HCT116 (cell line): ENCODE measurements around the gene GALT. TPM values are rescaled to one million over a fixed set of nuclear protein-coding genes. Genes with fewer than 3 reads are reported as not detected.

Source experiments
- ATAC-seq: fragments of 200-7000 bp; cut with Tn5 transposase; 2 replicates; pipeline ENCODE4 v1.9.1; 2020; ENCODE audit warnings: mild to moderate bottlenecking, moderate library complexity
- BruUV-seq: library from RNA; stranded (reverse); fragments of 400-500 nt; replicated peaks from 2 replicates; lab custom pipeline; 2021; lab: Mats Ljungman, UMichigan
- CTCF ChIA-PET: fragments of 300-600 bp; sonication (Branson Sonifier 250); formaldehyde crosslinking; loops from one replicate; lab custom pipeline; 2021; ENCODE audit warnings: antibody characterized with exemption; lab: Charles Lee
- POLR2A ChIA-PET: fragments of 300-600, 350-600 bp; sonication (Branson Sonifier 250); formaldehyde crosslinking; loops from one replicate; lab custom pipeline; 2021; ENCODE audit warnings: antibody characterized with exemption; lab: Charles Lee
- RAD21 ChIA-PET, 2 experiments: fragments of 300-600 bp; sonication (Branson Sonifier 250); formaldehyde crosslinking; loops; one replicate each; lab custom pipeline; 2023; ENCODE audit warnings: low total read pairs in 2 of 2; ENCODE audit not compliant: uncharacterized antibody in 2 of 2, unreplicated experiment in 2 of 2, low non-redundant PET in 1 of 2; lab: Charles Lee
- DNase-seq: peaks from one replicate; pipeline ENCODE4 v3.0.0-alpha.2; 2010; ENCODE audit warnings: low read depth, low spot score
- H2AFZ ChIP-seq: fragments of 200-600 bp; shearing (Covaris generic), sonication (generic); 2 replicates; pipeline ENCODE4 v1.6.1; 2017; ENCODE audit warnings: low read depth, mixed run types, mixed read lengths, antibody characterized with exemption, low read length; ENCODE audit not compliant: poor library complexity, severe bottlenecking
- H3K27ac ChIP-seq: 2 replicates; pipeline ENCODE4 v1.5.1; 2012; ENCODE audit warnings: low read depth, low read length
- H3K27me3 ChIP-seq: fragments of 200-600 bp; sonication (generic); 2 replicates; pipeline ENCODE4 v1.6.1; 2016; ENCODE audit warnings: mixed run types, low read length, mixed read lengths; ENCODE audit not compliant: insufficient read depth
- H3K36me3 ChIP-seq, 2 experiments: fragments of 200-500 bp in 1 of 2; fragments of 200-600 bp in 1 of 2; sonication (Bioruptor generic) in 1 of 2; sonication (generic) in 1 of 2; 2 replicates each; pipeline versions ENCODE4 v1.5.1 to v1.6.1; 2014 to 2016; ENCODE audit warnings: low read length in 2 of 2, inconsistent platforms in 1 of 2, mixed read lengths in 1 of 2, mixed run types in 1 of 2; ENCODE audit not compliant: insufficient read depth in 2 of 2, control insufficient read depth in 1 of 2
- H3K4me1 ChIP-seq, 2 experiments: fragments of 200-600 bp in 1 of 2; sonication (generic) in 1 of 2; 2 replicates each; pipeline versions ENCODE4 v1.5.1 to v1.6.1; 2012 to 2017; ENCODE audit warnings: low read length in 2 of 2, inconsistent platforms in 1 of 2, mild to moderate bottlenecking in 1 of 2, mixed read lengths in 1 of 2, mixed run types in 1 of 2, moderate library complexity in 1 of 2; ENCODE audit not compliant: insufficient read depth in 2 of 2, control insufficient read depth in 1 of 2
- H3K4me2 ChIP-seq: fragments of 200-600 bp; sonication (generic); 2 replicates; pipeline ENCODE4 v1.6.1; 2017; ENCODE audit warnings: mixed run types, low read length, mixed read lengths
- H3K4me3 ChIP-seq, 2 experiments: fragments of 200-600 bp in 1 of 2; sonication (generic) in 1 of 2; replicated peaks in 1 of 2; 2 replicates each; pipeline ENCODE4 v1.5.1; 2011 to 2016; ENCODE audit warnings: low read length in 2 of 2, control low read depth in 1 of 2, low read depth in 1 of 2, mild to moderate bottlenecking in 1 of 2, mixed read lengths in 1 of 2, mixed run types in 1 of 2
- H3K79me2 ChIP-seq: fragments of 200-600 bp; sonication (generic); 2 replicates; pipeline ENCODE4 v1.6.1; 2017; ENCODE audit warnings: mild to moderate bottlenecking, mixed run types, low read length, moderate library complexity, mixed read lengths; ENCODE audit not compliant: insufficient read depth
- H3K9ac ChIP-seq: fragments of 200-600 bp; sonication (generic); 2 replicates; pipeline ENCODE4 v1.6.1; 2016; ENCODE audit warnings: low read length, mixed read lengths
- H3K9me2 ChIP-seq: fragments of 200-600 bp; sonication (generic), shearing (Covaris generic); 2 replicates; pipeline ENCODE4 v1.6.1; 2017; ENCODE audit warnings: mixed run types, mild to moderate bottlenecking, moderate library complexity; ENCODE audit not compliant: insufficient read depth
- H3K9me3 ChIP-seq, 2 experiments: fragments of 200-500 bp in 1 of 2; fragments of 200-600 bp in 1 of 2; sonication (Bioruptor generic) in 1 of 2; sonication (generic) in 1 of 2; 2 replicates each; pipeline ENCODE4 v1.6.1; 2014 to 2017; ENCODE audit warnings: low read length in 2 of 2, mixed read lengths in 2 of 2, inconsistent platforms in 1 of 2, low read depth in 1 of 2, mild to moderate bottlenecking in 1 of 2, mixed run types in 1 of 2, moderate library complexity in 1 of 2; ENCODE audit not compliant: control insufficient read depth in 1 of 2, insufficient read depth in 1 of 2
- H4K20me1 ChIP-seq: fragments of 200-600 bp; sonication (generic), shearing (Covaris generic); 2 replicates; pipeline ENCODE4 v1.6.1; 2017; ENCODE audit warnings: mixed run types, mild to moderate bottlenecking, moderate library complexity; ENCODE audit not compliant: insufficient read depth
- ATF3 ChIP-seq: IDR thresholded peaks from 2 replicates; pipeline ENCODE4 v1.6.1; 2012
- CEBPB ChIP-seq: IDR thresholded peaks from 2 replicates; pipeline ENCODE4 v1.6.1; 2012; ENCODE audit warnings: low read depth
- EGR1 ChIP-seq: IDR thresholded peaks from 2 replicates; pipeline ENCODE4 v1.6.1; 2012; ENCODE audit warnings: low read depth
- ELF1 ChIP-seq: IDR thresholded peaks from 2 replicates; pipeline ENCODE4 v1.6.1; 2012; ENCODE audit warnings: low read depth, borderline replicate concordance
- FOSL1 ChIP-seq: IDR thresholded peaks from 2 replicates; pipeline ENCODE4 v1.6.1; 2012; ENCODE audit warnings: low read depth
- JUND ChIP-seq: IDR thresholded peaks from 2 replicates; pipeline ENCODE4 v1.6.1; 2012
- MAX ChIP-seq: IDR thresholded peaks from 2 replicates; pipeline ENCODE4 v1.6.1; 2012
- POLR2A ChIP-seq: IDR thresholded peaks from 2 replicates; pipeline ENCODE4 v1.7.0; 2011; ENCODE audit warnings: borderline replicate concordance; ENCODE audit not compliant: insufficient read depth, insufficient read length; ENCODE audit errors: extremely low read depth
- POLR2AphosphoS5 ChIP-seq: IDR thresholded peaks from 2 replicates; pipeline ENCODE4 v1.6.1; 2011; ENCODE audit warnings: mild to moderate bottlenecking, low read depth, low read length, moderate library complexity
- REST ChIP-seq: IDR thresholded peaks from 2 replicates; pipeline ENCODE4 v1.6.1; 2012; ENCODE audit warnings: low read depth
- SIN3A ChIP-seq: IDR thresholded peaks from 2 replicates; pipeline ENCODE4 v1.6.1; 2012; ENCODE audit warnings: low read depth
- SP1 ChIP-seq: IDR thresholded peaks from 2 replicates; pipeline ENCODE4 v1.6.1; 2012; ENCODE audit warnings: low read depth
- SRF ChIP-seq: IDR thresholded peaks from 2 replicates; pipeline ENCODE4 v1.6.1; 2012; ENCODE audit warnings: low read depth
- YY1 ChIP-seq: IDR thresholded peaks from 2 replicates; pipeline ENCODE4 v1.6.1; 2011; ENCODE audit warnings: low read length, low read depth, moderate library complexity, mild to moderate bottlenecking; ENCODE audit not compliant: insufficient replicate concordance; ENCODE audit errors: extremely low read depth
- ZFX ChIP-seq: fragments of 450-650 bp; IDR thresholded peaks from 2 replicates; pipeline ENCODE4 v1.6.1; 2017
- intact Hi-C: fragments of 100-400 bp; cut with micrococcal nuclease; formaldehyde crosslinking; loops from 2 replicates; pipeline ENCODE4 v1.10.0; 2022
- total RNA-seq: library from RNA; stranded (reverse); gene quantifications from one replicate; pipeline ENCODE4 v1.2.1, GENCODE V29; 2021; ENCODE audit not compliant: unreplicated experiment

The GALT gene
- total RNA-seq, 1 experiment from 2014 or later, result 28.2 TPM

DNA sequence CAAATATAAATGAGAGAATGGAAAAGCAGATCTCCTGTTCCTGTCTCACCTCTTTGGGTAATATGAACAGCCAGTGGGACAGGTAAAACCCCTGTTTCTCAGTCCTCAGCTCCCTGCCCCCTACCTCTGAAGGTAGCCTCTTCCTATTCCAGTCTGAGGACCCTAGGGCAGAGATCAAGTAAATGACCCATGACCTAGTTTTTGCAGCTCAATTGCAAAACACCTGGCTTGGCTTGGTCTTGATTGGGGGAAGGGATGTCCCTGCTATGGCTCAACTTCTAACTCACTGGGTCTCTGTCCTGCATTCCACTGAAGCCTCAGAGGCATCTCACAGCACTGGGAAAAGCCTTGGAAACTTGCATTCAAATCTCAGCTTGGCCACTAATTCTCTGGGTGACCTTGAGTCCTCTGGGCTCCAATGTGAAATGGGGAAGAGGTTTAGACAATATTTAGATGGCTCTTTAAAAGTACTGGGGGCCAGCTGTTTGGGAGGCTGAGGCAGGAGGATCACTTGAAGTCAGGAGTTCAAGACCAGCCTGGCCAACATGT, 1.6 kb upstream of the GALT start:
- CTCF ChIA-PET, result interaction anchor here (1.2 kb wide), 1 partner anchor 11 kb away, joined by 3 read pairs; no protein-coding TSS in a partner anchor
- H3K27me3 ChIP-seq, result no peaks in the 10 kb centered on the region
- DNase-seq (no peak), ATAC-seq (no peak)
- H4K20me1 ChIP-seq, result no peaks in the 10 kb centered on the region
- no peaks in the 10 kb centered on the region for H3K9me3 ChIP-seq
- H3K9me2 ChIP-seq, result no peaks in the 10 kb centered on the region
- peaks cover 0 to 6% of the 10 kb centered on the region in 2 experiments; a peak in 1 of 4 replicates for H3K36me3 ChIP-seq
- peaks cover 17 to 32% of the 10 kb centered on the region in 2 experiments; a peak in 3 of 4 replicates for H3K4me1 ChIP-seq
- H3K9ac ChIP-seq, result no peak overlapping the region
- no peak overlapping the region for H3K27ac ChIP-seq
- no peak overlapping the region for H3K4me2 ChIP-seq
- H2AFZ ChIP-seq, result no peak overlapping the region
- peaks cover 6% of the 10 kb centered on the region; the same call in 1 of the 2 replicates for H3K79me2 ChIP-seq
- no peak for TF ChIP-seq ATF3
- no peak for TF ChIP-seq POLR2AphosphoS5
- TF ChIP-seq POLR2A, result no peak
- no peak for TF ChIP-seq ZFX
- TF ChIP-seq CEBPB, result no peak
- TF ChIP-seq JUND, result no peak
- TF ChIP-seq SRF, result no peak
- no peak for TF ChIP-seq EGR1
- TF ChIP-seq ELF1, result no peak
- no peak for TF ChIP-seq FOSL1
- no peak for TF ChIP-seq MAX
- TF ChIP-seq SIN3A, result no peak
- no peak for TF ChIP-seq YY1
- no peak for TF ChIP-seq SP1
- no peak for TF ChIP-seq REST
- intact Hi-C loops, result no loop called here
- RAD21 ChIA-PET, result no interaction called here
- POLR2A ChIA-PET, result interaction anchor here (0.9 to 2.9 kb wide), 2 partner anchors 7 to 11 kb away, joined by 3 to 26 read pairs; partner anchors contain the start of gene SIGMAR1
- H3K4me3 ChIP-seq, result no peak overlapping the region
- no TSS peak for BruUV-seq
